ENCODE measurements around the gene PAPOLA. TPM values are rescaled to one million over a fixed set of nuclear protein-coding genes. Genes with fewer than 3 reads are reported as not detected.

PAPOLA gene
- total RNA-seq, 3 donors from 2014 or later = 146 to 214 (median 212) TPM

- no peaks in the 10 kb centered on the region for H3K9me3 ChIP-seq
- intact Hi-C loops (cut with DNase I, micrococcal nuclease) = no loop called here
- no peaks in the 10 kb centered on the region for H3K36me3 ChIP-seq (ENCODE audit: low read depth)
- no peak for ATAC-seq
- no peaks in the 10 kb centered on the region for H3K4me1 ChIP-seq (ENCODE audit: low read depth)
- H3K4me3 ChIP-seq = no peak overlapping the region
- no peak for DNase-seq
- TF ChIP-seq CTCF (IDR thresholded peaks at IDR 0.05) = no peak
Observed at GRCh38 chr14:96481731-96482314, 20.4 kb upstream of the PAPOLA start.

- Histone ChIP-seq H3K9me3 (no peaks in the 10 kb centered on the region), H3K4me3 (no peak overlapping the region), H3K4me1 (ENCODE audit: low read depth) (no peaks in the 10 kb centered on the region), H3K36me3 (ENCODE audit: low read depth) (no peaks in the 10 kb centered on the region)
- DNase-seq (no peak), ATAC-seq (no peak)
- intact Hi-C loops (cut with DNase I, micrococcal nuclease) = no loop called here
- TF ChIP-seq CTCF (IDR thresholded peaks at IDR 0.05) = no peak
Observed at GRCh38 chr14:96482986-96483385, 19.2 kb upstream of the PAPOLA start.

- intact Hi-C loops (cut with DNase I, micrococcal nuclease) = no loop called here
- ATAC-seq (no peak), DNase-seq (no peak)
- Histone ChIP-seq H3K4me3 (no peak overlapping the region), H3K36me3 (ENCODE audit: low read depth) (no peaks in the 10 kb centered on the region), H3K9me3 (no peaks in the 10 kb centered on the region), H3K4me1 (ENCODE audit: low read depth) (no peaks in the 10 kb centered on the region)
- no peak for TF ChIP-seq CTCF (IDR thresholded peaks at IDR 0.05)
Observed at GRCh38 chr14:96484399-96484798, 17.8 kb upstream of the PAPOLA start.

GRCh38 chr14:96486705-96487104, 15.5 kb upstream of the PAPOLA start:
- TF ChIP-seq CTCF (IDR thresholded peaks at IDR 0.05) = no peak
- H3K9me3 ChIP-seq = no peaks in the 10 kb centered on the region
- no peak for DNase-seq

GRCh38 chr14:96489327-96489726, 12.9 kb upstream of the PAPOLA start:
- ATAC-seq = no peak
- intact Hi-C loops (cut with DNase I, micrococcal nuclease) = no loop called here
- Histone ChIP-seq H3K4me1 (ENCODE audit: low read depth) (no peaks in the 10 kb centered on the region), H3K4me3 (no peak overlapping the region), H3K9me3 (no peaks in the 10 kb centered on the region), H3K36me3 (ENCODE audit: low read depth) (no peaks in the 10 kb centered on the region)
- no peak for TF ChIP-seq CTCF (IDR thresholded peaks at IDR 0.05)
- DNase-seq = no peak

More at GRCh38 chr14:96486705-96487104, 15.5 kb upstream of the PAPOLA start:
- ATAC-seq = no peak
- H3K36me3 ChIP-seq (ENCODE audit: low read depth) = no peaks in the 10 kb centered on the region
- H3K4me3 ChIP-seq = no peak overlapping the region
- intact Hi-C loops (cut with DNase I, micrococcal nuclease) = no loop called here
- H3K4me1 ChIP-seq (ENCODE audit: low read depth) = no peaks in the 10 kb centered on the region

- TF ChIP-seq CTCF (IDR thresholded peaks at IDR 0.05) = no peak
- intact Hi-C loops (cut with DNase I, micrococcal nuclease) = no loop called here
- DNase-seq (no peak), ATAC-seq (no peak)
- H3K4me1 ChIP-seq (ENCODE audit: low read depth) = no peaks in the 10 kb centered on the region
- no peaks in the 10 kb centered on the region for H3K9me3 ChIP-seq
- no peak overlapping the region for H3K4me3 ChIP-seq
- H3K36me3 ChIP-seq (ENCODE audit: low read depth) = no peaks in the 10 kb centered on the region
Observed at GRCh38 chr14:96493178-96493577, 9.0 kb upstream of the PAPOLA start.

All from mucosa of descending colon (tissue), 3 donors.